ENCODE results near the gene PER1.
"Not testable (repeated sequence)": the region's sequence is repeated elsewhere in the genome, so short reads cannot be mapped to it uniquely, and the experiment has no call there.

Gene PER1

DNA sequence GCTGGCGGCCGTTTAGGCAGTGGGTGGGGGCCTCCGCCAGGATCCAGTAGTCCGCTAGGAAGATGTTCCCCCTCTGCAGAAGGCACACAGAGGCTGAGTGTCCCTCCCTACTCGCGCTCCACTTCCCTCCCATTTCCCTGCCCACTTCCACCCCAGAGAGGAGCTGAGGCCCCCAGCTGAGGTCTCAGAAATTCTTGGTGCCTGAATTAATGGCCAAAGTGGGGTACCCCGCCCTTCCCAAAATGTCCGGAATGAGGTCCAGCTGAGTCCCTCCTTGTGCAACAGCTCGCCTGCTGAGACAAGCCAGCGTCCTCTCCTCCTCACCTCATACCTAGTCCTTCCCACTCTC lies 41.8 kb downstream of the PER1 start:
- DNase-seq (ENCODE audit: low spot score) = no peak
- TF ChIP-seq, protein P1, sequence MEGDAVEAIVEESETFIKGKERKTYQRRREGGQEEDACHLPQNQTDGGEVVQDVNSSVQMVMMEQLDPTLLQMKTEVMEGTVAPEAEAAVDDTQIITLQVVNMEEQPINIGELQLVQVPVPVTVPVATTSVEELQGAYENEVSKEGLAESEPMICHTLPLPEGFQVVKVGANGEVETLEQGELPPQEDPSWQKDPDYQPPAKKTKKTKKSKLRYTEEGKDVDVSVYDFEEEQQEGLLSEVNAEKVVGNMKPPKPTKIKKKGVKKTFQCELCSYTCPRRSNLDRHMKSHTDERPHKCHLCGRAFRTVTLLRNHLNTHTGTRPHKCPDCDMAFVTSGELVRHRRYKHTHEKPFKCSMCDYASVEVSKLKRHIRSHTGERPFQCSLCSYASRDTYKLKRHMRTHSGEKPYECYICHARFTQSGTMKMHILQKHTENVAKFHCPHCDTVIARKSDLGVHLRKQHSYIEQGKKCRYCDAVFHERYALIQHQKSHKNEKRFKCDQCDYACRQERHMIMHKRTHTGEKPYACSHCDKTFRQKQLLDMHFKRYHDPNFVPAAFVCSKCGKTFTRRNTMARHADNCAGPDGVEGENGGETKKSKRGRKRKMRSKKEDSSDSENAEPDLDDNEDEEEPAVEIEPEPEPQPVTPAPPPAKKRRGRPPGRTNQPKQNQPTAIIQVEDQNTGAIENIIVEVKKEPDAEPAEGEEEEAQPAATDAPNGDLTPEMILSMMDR (IDR thresholded peaks at IDR 0.05; ENCODE audit: extremely low read depth, missing control alignments) = no peak

DNA sequence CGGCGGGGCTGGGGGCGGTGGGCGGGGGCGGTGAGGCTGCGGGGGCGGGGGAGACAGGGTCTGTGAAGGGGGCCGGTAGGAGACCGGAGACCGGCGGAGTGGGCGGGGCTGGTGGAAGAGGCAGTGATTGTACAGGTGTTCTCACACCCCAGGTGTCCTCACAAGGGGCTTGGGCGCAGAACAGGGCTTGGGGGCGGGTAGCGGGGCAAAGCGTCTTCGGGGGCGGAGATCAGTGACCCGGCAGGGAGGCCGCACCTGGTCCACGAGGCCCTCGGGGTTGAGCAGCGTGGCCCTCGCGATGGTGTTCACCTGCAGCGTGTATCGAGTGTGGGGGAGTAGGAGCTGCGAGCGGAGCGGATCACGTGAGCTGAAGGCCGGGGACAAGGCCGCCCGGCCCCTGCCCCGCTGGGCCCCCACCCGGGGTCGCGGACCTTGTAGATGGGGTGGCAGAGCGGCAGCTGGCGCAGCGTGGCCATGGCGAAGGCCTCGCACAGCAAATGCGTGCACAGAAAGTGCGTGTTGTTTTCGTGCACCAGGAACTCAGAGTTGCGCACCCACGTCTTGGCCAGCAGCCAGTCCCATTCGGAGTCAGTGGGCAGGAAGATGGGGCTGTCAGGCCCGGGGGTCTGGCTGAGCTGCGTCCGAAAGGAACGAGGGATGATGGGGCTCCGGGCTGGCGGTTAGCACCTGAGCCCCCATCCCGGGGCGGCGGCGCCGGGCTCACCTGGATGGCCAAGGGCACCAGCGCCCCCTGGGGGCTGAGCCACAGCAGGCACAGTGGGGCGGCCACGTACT lies 42.3 kb downstream of the PER1 start:
- TF ChIP-seq, protein P1 (IDR thresholded peaks at IDR 0.05; ENCODE audit: extremely low read depth, missing control alignments) = peak; percentile 95
- peak; percentile 90 for DNase-seq (ENCODE audit: low spot score)

DNA sequence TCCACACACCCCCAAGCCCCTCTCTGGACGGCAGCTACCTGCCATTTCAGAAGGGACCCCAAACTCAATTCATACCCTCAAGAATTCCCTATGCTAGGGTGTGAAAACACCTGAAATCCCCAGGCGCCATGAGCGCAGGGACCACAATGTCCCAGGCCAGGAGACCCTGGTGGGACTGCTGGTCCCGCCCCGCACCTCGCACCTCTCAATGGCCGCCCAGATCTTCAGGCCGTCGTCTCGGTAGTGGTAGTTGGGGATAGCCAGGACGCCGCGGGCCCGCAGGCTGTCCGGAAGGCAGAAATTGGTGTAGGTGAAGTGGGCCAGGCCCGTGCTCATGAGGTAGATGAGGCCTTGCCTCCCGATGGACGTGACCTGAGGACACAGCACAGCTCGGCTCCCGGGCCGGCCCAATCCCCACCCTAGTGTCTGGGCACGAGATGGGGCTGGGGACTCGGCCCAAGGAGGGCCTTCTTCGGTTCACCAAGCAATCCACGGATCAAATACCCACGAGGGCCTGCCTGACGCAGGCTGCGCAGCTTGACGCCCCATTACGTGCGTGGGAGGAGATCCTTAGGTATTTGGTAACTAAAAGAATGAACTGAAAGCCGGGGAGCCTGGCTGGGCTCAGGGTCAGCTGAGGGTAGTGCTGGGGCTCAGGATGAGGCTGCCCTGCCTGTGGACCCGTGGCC lies 43.1 kb downstream of the PER1 start:
- DNase-seq (ENCODE audit: low spot score) = no peak
- TF ChIP-seq, protein P1 (IDR thresholded peaks at IDR 0.05; ENCODE audit: extremely low read depth, missing control alignments) = no peak

DNA sequence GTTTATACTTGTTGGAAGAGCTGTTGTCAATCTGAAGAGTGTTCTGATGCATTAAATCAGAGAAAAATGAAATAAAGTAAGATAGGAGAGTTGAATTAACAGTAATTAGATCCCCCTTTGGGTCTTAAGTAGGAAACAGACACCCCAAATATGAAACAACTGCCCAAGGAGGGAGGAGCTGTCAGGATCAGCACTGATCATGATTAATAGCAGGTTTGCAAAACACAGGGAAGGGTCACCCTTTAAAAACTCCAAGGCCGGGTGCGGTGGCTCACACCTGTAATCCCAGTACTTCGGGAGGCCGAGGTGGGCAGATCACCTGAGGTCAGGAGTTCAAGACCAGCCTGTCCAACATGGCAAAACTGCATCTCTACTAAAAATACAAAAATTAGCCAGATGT lies 45.2 kb downstream of the PER1 start:
- DNase-seq (ENCODE audit: low spot score) = not testable (repeated sequence)

DNA sequence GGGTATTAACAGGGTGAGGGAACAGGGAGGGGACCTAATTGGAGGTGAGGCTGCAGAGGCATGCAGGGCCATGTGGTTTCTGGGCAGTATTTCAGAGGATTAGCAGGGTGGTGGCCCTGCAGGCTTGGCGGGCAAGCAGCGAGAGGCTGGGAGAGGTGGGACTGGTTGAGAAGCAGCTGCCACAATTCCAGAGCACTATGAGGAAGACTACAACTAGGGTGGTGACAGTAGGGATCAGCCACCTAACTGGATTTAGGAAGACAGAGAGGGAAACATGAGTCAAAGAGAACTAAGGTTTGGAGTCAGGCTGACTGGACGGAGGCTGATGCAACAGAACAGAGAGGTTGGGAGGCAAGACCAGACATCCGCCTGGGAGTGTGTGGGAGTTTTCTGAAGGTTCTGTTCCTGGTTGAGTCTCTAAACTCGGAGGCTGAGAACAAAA lies 46.2 kb downstream of the PER1 start:
- DNase-seq (ENCODE audit: low spot score) = no peak
- TF ChIP-seq, protein P1 (IDR thresholded peaks at IDR 0.05; ENCODE audit: extremely low read depth, missing control alignments) = no peak

DNA sequence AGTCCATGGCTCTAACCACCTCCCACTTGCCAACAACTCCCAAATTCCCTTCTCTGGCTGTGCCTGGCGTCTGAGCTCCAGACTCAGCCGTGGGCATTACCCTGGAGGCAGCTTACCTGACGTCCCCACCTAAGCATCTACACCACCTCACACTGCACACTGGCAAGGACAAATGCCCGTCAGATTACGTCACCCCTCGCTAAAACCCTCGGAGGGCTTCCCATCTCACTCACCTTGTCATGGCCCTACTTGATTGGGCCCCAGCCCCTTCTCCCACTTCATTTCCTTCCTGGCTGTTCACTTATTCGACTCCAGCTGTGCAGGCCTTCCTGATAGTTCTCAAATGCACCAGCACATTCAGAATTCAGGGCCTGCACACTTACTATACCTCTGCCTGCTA lies 47.3 kb downstream of the PER1 start:
- DNase-seq (ENCODE audit: low spot score) = no peak
- TF ChIP-seq, protein P1 (IDR thresholded peaks at IDR 0.05; ENCODE audit: extremely low read depth, missing control alignments) = no peak

DNA sequence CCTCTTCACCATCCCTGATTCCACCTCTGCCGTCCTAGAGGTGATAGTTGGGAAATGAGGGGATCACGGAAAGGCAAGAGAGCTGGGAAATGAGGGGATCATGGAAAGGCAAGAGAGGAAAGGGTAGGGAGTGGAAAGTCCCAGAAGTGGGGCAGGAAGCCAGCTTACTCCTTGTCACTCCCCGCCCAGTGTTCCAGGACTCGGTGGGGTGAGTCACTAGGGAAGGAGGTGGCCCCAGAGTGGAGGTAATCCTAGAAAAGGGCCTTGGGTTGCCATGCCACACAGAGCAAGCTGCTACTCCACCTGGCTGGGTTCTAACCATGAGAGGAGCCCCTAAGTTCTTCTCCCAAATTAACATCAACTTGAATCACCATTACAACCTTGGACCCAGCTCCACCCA lies 48.7 kb downstream of the PER1 start:
- DNase-seq (ENCODE audit: low spot score) = no peak

More for the DNA sequence above, 48.7 kb downstream of the PER1 start:
- TF ChIP-seq, protein P1 (IDR thresholded peaks at IDR 0.05; ENCODE audit: extremely low read depth, missing control alignments) = no peak
